Left ventricle myocardium inferior (tissue), 1 donor: ENCODE measurements around the gene AQP11. TPM values are rescaled to one million over a fixed set of nuclear protein-coding genes. Genes with fewer than 3 reads are reported as not detected.

Experiments
- DNase-seq: peaks from one replicate; pipeline ENCODE4 v3.0.0-alpha.2; 2020
- H3K27ac ChIP-seq: fragments of 200-600 bp; replicated peaks from 2 replicates; pipeline ENCODE4 v1.8.0; 2021
- H3K27me3 ChIP-seq: fragments of 200-600 bp; 2 replicates; pipeline ENCODE4 v1.8.0; 2021; ENCODE audit warnings: low read depth
- H3K36me3 ChIP-seq: fragments of 200-600 bp; 2 replicates; pipeline ENCODE4 v1.8.0; 2021
- H3K4me1 ChIP-seq: fragments of 200-600 bp; 2 replicates; pipeline ENCODE4 v1.8.0; 2021
- H3K4me3 ChIP-seq: fragments of 200-600 bp; 2 replicates; pipeline ENCODE4 v1.8.0; 2021; ENCODE audit warnings: mild to moderate bottlenecking, moderate library complexity
- H3K9me3 ChIP-seq: fragments of 200-600 bp; replicated peaks from 2 replicates; pipeline ENCODE4 v1.8.0; 2021
- intact Hi-C: fragments of 100-400 bp; cut with micrococcal nuclease; formaldehyde crosslinking; loops from one replicate; pipeline ENCODE4 v1.11.0; 2022
- total RNA-seq: library from RNA; stranded (reverse); fragmentation: NEBNext Ultra II Directional; extraction: Animal tissue kit (Norgen Biotek cat#: 25700); gene quantifications from one replicate; pipeline ENCODE4 v1.2.1, GENCODE V29; 2021
- TF ChIP-seq, protein P1 (sequence below): fragments of 200-600 bp; IDR thresholded peaks from 2 replicates; pipeline ENCODE4 v1.8.0; 2021; ENCODE audit warnings: antibody characterized with exemption, mild to moderate bottlenecking, borderline replicate concordance
- donor health status: DM: no; HTN: yes; CAD: no; lungs with severe emphysema.

AQP11 gene
- total RNA-seq, 1 donor from 2014 or later: 0.69 TPM

DNA sequence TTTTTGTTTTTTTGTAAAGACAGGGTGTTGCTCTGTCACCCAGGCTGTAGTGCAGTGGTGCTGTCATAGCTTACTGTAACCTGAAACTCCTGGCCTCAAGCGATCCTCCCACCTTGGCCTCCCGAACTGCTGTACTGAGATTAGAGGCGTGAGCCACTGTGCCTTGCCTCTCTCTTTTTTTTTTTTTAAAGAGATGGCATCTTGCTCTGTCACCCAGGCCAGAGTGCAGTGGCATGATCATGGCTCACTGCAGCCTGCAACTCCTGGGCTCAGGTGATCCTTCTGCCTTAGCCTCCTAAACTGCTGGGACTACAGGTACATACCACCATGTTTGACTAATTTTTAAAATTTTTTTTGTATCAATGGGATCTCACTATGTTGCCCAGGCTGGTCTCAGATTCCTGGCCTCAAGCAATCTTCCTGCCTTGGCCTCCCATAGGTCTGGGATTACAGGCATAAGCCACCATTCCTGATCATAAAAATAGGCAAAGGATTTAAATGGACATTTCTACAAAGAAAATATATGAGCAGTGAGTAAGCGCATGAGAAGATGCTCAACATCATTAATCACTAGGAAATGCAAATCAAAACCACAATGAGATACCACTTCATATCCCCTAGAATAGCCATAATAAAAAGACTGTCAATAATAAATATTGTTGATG lies 65.1 kb downstream of the AQP11 start:
- Histone ChIP-seq H3K9me3 (no peaks in the 10 kb centered on the region), H3K4me1 (no peaks in the 10 kb centered on the region), H3K4me3 (no peak overlapping the region), H3K27me3 (no peaks in the 10 kb centered on the region), H3K36me3 (no peaks in the 10 kb centered on the region), H3K27ac (no peak overlapping the region)
- DNase-seq: no peak
- TF ChIP-seq, protein P1, sequence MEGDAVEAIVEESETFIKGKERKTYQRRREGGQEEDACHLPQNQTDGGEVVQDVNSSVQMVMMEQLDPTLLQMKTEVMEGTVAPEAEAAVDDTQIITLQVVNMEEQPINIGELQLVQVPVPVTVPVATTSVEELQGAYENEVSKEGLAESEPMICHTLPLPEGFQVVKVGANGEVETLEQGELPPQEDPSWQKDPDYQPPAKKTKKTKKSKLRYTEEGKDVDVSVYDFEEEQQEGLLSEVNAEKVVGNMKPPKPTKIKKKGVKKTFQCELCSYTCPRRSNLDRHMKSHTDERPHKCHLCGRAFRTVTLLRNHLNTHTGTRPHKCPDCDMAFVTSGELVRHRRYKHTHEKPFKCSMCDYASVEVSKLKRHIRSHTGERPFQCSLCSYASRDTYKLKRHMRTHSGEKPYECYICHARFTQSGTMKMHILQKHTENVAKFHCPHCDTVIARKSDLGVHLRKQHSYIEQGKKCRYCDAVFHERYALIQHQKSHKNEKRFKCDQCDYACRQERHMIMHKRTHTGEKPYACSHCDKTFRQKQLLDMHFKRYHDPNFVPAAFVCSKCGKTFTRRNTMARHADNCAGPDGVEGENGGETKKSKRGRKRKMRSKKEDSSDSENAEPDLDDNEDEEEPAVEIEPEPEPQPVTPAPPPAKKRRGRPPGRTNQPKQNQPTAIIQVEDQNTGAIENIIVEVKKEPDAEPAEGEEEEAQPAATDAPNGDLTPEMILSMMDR: no peak
- intact Hi-C loops: no loop called here

DNA sequence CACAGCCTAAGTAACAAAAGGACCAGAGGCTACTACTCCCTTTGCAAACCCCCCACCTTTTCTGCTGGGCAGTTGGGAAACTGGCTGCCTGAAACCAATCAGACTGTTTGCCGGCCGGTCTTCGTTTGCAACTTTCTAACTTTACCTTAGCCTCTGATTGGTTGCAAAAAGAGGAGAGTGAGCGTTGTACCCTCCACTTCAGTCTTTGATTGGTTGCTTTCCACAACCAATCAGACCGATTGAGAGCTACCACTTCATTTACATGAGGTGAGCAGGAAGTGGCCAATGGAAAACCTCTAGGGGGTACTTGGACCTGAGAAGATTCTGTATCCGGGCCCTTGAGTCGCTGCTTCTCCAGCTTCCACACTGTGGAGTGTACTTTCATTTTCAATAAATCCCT lies 66.6 kb downstream of the AQP11 start:
- no peak for DNase-seq
- intact Hi-C loops: no loop called here

DNA sequence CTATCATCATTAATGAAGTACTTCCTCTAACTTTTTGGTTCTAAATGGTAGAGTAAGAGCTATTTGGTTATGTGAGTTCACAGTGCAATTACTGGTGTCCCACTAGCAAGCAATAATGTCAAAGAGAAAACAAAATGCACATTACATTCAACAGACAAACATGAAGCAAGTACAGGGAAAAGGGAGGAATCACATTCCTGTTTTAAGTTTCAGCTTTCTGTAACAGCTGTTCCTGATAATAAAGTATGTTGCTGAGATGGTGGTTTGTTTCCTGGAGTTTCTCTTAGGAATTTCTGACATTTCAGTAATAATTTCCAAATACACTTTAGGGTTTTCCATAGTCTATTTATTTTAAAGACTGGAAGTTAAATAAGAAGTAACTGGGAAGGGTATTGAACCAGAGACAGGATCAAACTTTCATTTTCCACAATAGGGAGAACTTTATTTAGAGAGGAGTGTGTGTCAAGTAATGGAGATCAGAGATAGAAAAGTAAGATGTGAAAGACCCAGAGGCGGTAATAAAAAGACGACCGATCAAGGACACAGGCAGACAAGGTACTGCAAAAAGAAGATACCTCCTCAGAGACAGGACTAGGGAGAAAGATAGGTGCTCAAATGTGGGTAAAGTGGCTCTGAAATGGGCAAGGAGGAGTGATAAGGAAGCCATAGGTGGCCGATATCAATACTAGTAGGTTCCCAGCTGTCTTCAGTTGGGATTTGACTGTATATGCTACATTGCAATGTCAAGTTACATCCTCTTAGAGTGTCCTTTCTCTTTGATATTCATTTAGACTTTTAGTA lies 68.7 kb downstream of the AQP11 start:
- no peak overlapping the region for H3K27ac ChIP-seq
- H3K4me1 ChIP-seq: no peaks in the 10 kb centered on the region
- H3K27me3 ChIP-seq: no peaks in the 10 kb centered on the region
- TF ChIP-seq, protein P1: no peak
- no peaks in the 10 kb centered on the region for H3K36me3 ChIP-seq
- no peaks in the 10 kb centered on the region for H3K9me3 ChIP-seq
- no peak overlapping the region for H3K4me3 ChIP-seq
- no peak for DNase-seq
- intact Hi-C loops: no loop called here

More for the DNA sequence above, 66.6 kb downstream of the AQP11 start:
- Histone ChIP-seq H3K27me3 (no peaks in the 10 kb centered on the region), H3K36me3 (no peaks in the 10 kb centered on the region), H3K27ac (no peak overlapping the region), H3K4me3 (no peak overlapping the region), H3K9me3 (no peaks in the 10 kb centered on the region), H3K4me1 (no peaks in the 10 kb centered on the region)
- TF ChIP-seq, protein P1: no peak

Other genes with a start within 250 kb of the AQP11 start
- gene PAK1, start 115.9 kb upstream of the AQP11 start, total RNA-seq: 7.7 TPM
- gene CLNS1A, start 47.8 kb downstream of the AQP11 start, total RNA-seq: 80.7 TPM
- 40.6 TPM for gene RSF1, start 230.8 kb downstream of the AQP11 start, total RNA-seq
- 86.6 TPM for gene AAMDC, start 231.2 kb downstream of the AQP11 start, total RNA-seq